Erythroblast (primary cell): ENCODE results near the gene LRRC1.

Experiments
- GATA1 ChIP-seq: IDR thresholded peaks from 2 replicates; pipeline ENCODE4 v1.6.1; 2011; ENCODE audit warnings: low read depth, mild to moderate bottlenecking, control low read depth, low read length, moderate library complexity
- POLR2A ChIP-seq: IDR thresholded peaks from 2 replicates; pipeline ENCODE4 v1.6.1; 2011; ENCODE audit warnings: mild to moderate bottlenecking, low read length

- TF ChIP-seq POLR2A, result no peak
- no peak for TF ChIP-seq GATA1
Observed at GRCh38 chr6:53824714-53825113, 29.9 kb downstream of the LRRC1 start.
